ENCODE data around the gene SOWAHC.
"Not testable (repeated sequence)": the region's sequence is repeated elsewhere in the genome, so short reads cannot be mapped to it uniquely, and the experiment has no call there.

SOWAHC gene

GRCh38 chr2:109613922-109614714, at the start of gene SOWAHC, which contains the start of gene SEPTIN10:
Gene SOWAHC, plus strand, starts transcription at chr2:109614364. Its CDS starts 126 bp downstream, at chr2:109614490.
Gene SEPTIN10, minus strand, starts transcription at chr2:109613966. Its CDS starts 139 bp downstream, at chr2:109613827.
- peak; percentile 97 for DNase-seq

GRCh38 chr2:109575373-109575772, 38.8 kb upstream of the SOWAHC start:
- no peak for DNase-seq

- not testable (repeated sequence) for DNase-seq
Observed at GRCh38 chr2:109577630-109578029, 36.5 kb upstream of the SOWAHC start.

GRCh38 chr2:109582928-109583895, 31.0 kb upstream of the SOWAHC start:
- DNase-seq = no peak

GRCh38 chr2:109586687-109587086, 27.5 kb upstream of the SOWAHC start:
- no peak for DNase-seq

GRCh38 chr2:109591206-109591605, 23.0 kb upstream of the SOWAHC start:
- DNase-seq = peak; percentile 35

- no peak for DNase-seq
Observed at GRCh38 chr2:109592905-109593304, 21.3 kb upstream of the SOWAHC start.

- DNase-seq = no peak
Observed at GRCh38 chr2:109594246-109594885, 19.8 kb upstream of the SOWAHC start.

- no peak for DNase-seq
Observed at GRCh38 chr2:109595644-109596043, 18.5 kb upstream of the SOWAHC start.

- no peak for DNase-seq
Observed at GRCh38 chr2:109597283-109597682, 16.9 kb upstream of the SOWAHC start.

- no peak for DNase-seq
Observed at GRCh38 chr2:109601783-109602182, 12.4 kb upstream of the SOWAHC start.

GRCh38 chr2:109602617-109603188, 11.5 kb upstream of the SOWAHC start:
- no peak for DNase-seq

- DNase-seq = no peak
Observed at GRCh38 chr2:109604597-109604996, 9.6 kb upstream of the SOWAHC start.

GRCh38 chr2:109607766-109608165, 6.4 kb upstream of the SOWAHC start:
- DNase-seq = no peak

GRCh38 chr2:109609352-109610024, 4.7 kb upstream of the SOWAHC start:
- DNase-seq = no peak

GRCh38 chr2:109611467-109612095, 2.6 kb upstream of the SOWAHC start:
- DNase-seq = peak; percentile 22

GRCh38 chr2:109613081-109613921, 863 bp upstream of the SOWAHC start:
- peak; percentile 43 for DNase-seq

- DNase-seq = no peak
Observed at GRCh38 chr2:109614715-109615636, 812 bp downstream of the SOWAHC start.

- DNase-seq = no peak
Observed at GRCh38 chr2:109615637-109616144, 1.5 kb downstream of the SOWAHC start.
